ENCODE measurements around the gene ERBB3. TPM values are rescaled to one million over a fixed set of nuclear protein-coding genes. Genes with fewer than 3 reads are reported as not detected.

Gene ERBB3
- total RNA-seq, 1 experiment from 2014 or later: 0.64 TPM

DNA sequence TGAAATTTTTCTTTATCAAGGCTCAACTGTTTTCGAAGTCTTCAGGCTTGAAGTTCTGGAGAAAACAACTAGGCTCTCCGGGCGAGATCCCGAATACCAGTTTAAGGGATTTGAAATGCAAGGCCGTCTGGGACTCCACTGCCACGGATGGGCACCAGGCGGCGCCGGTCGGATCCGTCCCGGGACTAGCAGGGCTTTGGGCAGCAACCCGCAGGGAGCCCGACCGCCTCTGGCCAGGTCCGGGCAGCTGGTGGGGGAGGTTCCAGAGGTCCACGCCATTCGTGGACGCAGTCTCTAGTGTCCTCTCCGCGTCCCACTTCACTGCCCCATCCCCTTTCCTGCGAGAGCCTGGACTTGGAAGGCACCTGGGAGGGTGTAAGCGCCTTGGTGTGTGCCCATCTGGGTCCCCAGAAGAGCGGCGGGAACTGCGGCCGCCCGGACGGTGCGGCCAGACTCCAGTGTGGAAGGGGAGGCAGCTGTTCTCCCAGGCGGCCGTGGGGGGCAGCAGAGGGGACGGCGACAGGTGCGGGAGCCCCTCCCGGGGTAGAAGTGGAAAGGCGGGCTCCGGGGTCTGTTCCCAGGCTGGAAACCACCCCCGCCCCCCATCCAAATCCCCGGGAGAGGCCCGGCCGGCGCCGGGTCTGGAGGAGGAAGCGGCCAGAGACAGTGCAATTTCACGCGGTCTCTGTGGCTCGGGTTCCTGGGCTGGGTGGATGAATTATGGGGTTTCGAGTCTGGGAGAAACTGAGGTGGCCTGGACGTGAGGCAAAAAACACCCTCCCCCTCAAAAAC, 838 bp upstream of the ERBB3 start:
- DNase-seq (ENCODE audit: low spot score): peak; percentile 73

DNA sequence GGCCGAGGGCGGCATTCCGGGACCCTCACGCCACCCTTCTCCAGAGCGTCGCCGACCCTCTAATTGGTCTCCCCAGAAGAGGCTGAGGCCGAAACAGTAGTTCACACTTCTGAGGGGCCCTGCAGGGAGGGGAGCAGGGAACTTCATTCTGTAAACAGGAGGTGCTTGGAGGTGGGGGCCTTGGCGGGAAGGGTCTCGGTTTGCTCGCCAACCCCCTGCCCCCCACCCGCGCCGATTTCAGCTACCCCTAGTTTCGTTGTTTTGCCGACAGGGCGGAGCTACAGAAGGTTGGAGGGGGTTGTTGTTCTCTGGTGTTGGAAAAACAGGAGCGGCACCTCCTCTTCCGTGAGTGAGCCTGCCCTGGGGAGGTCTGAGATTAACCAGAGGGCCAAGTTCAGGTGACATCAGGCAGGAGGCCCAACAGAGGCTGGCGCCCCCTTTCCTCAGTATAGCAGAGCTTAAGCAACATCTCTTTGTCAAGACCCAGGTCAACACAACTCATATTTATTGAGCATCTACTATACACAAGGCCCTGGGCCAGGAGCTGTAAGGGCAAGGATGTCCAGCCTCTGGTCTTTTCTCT, 682 bp downstream of the ERBB3 start:
- no peak for DNase-seq (ENCODE audit: low spot score)

DNA sequence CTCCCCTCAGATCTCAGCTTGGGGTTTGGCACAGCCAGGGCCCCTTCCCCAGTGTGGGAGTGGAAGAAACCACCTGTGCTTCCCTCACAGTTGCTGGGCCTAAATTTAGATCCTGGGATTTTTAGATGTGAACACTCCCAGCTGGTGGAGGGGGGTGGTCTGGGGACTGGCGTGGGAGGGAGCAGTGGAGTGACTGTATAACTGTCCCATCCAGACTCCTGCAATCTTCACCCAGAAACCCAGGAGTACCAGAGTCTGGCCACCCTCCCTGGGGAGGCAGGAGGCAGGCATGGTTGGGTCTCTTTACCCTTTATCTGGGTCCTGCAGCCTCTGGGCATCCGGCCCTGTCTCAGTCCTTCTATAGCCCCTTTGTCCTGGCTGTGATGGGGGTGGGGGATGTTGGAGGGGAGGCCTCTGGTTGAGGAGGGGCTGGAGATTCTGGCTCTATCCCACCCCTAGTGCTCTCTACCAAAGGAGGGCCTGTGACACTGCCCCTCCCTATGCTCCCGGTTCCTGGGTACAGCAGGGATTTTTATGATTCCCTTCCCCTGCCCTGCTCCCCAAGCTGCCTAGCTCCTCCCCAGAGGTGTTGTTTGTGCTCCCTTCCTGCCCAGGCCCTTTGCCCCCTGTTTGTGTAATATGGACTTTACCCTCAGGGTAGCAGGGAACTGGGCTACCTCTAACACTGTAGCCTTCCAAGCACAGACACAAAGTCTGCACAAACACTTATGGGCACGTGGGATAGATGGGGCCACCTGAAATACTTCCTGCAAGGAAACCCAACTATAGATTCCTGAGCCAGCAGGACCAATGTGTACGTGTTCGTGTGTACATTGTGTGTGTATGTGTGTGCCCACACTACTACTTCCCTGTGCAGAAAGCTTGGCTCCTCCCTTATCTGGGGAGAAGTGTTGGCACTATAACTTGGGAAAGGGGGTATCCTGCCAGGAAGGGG, 1.7 kb downstream of the ERBB3 start:
- DNase-seq (ENCODE audit: low spot score): no peak

DNA sequence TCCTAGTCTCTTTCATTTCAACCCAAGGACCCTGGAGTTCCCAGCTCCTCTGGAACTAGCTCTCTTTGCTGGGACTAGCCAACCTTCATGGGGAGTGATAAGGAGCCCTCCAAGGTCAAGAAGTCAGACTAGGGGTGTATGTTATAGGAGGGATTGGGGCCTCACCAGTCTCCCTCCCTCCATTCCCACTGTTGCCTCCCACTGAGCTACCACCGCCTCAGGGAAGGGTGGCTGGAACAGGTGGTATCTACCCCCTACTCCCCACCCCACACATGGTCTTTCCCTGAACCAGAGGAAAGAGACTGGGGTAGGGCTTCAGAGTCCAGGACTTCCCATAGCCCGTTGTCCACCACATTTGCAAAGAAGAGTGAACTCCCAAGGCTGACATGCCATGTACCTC, 2.4 kb downstream of the ERBB3 start:
- no peak for DNase-seq (ENCODE audit: low spot score)

DNA sequence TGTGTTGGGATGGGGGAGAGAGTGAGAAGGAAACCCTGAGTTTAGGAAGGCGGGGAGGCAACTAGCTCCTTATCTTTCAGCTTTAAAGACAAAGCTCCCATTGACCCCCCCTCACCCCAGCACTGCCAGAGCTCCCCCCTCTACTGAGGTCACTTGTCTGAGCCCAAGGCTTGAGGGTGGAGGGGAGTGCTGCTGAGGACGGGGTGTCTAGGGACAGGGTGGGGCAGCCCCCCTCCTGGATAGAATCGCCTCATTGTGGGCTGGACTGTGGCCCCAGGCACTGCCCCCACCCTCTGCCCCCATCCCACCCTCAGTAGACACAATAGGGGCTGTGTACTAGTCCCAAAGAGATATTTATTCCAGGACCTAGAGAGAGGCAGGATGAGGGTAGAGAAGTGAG, 3.0 kb downstream of the ERBB3 start:
- DNase-seq (ENCODE audit: low spot score): no peak

DNA sequence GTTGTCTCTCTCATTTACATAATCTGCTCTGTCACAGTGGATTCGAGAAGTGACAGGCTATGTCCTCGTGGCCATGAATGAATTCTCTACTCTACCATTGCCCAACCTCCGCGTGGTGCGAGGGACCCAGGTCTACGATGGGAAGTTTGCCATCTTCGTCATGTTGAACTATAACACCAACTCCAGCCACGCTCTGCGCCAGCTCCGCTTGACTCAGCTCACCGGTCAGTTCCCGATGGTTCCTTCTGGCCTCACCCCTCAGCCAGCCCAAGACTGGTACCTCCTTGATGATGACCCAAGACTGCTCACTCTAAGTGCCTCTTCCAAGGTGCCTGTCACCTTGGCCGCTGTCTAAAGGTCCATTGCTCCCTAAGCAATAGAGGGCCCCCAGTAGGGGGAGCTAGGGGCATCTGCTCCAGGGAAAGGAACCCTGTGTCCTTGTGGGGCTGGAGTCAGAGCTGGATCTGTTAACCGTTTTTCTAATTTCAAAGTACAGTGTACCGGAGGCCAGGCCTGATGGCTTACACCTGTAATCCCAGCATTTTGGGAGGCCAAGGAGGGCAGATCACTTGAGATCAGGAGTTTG, 5.1 kb downstream of the ERBB3 start:
- no peak for DNase-seq (ENCODE audit: low spot score)

DNA sequence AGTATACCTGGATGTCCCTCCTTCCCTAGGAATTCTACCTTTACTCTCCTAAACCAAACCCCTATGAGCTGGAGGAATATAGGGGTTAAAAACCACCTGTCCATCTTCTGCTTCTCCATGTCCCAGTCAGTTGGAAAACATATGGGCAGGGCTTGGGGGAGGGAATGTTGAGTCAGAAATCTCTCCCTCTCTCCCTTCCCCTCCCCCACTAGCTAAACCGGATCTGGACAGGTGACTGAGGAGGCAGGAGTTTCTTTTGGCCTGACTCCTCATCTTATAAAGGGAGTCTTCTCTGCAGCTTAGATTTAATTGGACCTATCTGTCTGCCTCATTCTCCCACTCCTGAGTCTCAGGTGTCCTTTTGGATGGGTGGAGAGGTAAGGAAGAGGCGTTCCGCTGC, 6.1 kb downstream of the ERBB3 start:
- no peak for DNase-seq (ENCODE audit: low spot score)

DNA sequence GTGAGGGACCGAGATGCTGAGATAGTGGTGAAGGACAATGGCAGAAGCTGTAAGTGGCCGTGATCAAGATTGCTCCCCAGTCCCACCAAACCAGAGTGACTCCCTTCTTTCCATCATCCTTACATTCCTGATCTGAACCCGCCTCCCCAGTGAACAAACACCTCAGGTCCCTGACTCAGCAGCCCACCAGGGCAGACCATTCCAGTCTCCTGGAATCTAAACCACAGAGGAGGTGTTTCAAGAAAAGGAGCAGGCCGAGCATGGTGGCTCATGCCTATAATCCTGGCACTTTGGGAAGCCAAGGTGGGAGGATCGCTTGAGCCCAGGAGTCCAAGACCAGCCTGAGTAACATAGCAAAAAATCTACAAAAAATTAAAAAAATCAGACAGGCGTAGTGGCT, 6.6 kb downstream of the ERBB3 start:
- no peak for DNase-seq (ENCODE audit: low spot score)

DNA sequence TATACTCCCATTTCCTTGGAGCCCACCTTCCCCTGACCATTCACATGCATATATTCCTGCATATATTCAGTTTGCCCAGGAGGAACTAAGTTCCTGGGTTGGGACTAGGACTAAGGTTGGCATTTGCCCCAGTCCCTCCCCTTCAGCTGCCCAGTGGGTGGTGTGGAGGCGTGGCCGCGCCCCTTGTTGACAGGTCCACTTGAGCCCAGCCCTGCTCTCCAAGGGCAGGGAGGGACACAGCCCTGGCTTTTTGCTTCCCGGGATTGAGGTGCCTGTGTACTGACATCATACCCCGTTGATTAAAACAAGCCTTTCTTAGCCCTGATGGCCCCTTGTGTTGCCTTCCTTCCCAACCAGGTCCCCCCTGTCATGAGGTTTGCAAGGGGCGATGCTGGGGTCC, 7.3 kb downstream of the ERBB3 start:
- peak; percentile 27 for DNase-seq (ENCODE audit: low spot score)

DNA sequence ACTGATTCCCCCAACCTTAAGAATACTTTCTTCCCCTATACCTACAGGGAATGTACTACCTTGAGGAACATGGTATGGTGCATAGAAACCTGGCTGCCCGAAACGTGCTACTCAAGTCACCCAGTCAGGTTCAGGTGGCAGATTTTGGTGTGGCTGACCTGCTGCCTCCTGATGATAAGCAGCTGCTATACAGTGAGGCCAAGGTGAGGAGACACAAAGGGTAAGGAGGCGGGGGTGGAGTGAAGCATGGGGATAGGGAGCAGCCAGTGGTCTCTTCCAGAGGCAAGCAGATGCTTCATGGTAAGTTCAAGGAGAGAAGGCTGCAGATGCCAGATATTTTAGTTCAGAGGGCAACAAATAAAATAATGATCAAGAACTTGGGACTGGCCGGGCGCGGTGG, 17.8 kb downstream of the ERBB3 start:
- no peak for DNase-seq (ENCODE audit: low spot score)

DNA sequence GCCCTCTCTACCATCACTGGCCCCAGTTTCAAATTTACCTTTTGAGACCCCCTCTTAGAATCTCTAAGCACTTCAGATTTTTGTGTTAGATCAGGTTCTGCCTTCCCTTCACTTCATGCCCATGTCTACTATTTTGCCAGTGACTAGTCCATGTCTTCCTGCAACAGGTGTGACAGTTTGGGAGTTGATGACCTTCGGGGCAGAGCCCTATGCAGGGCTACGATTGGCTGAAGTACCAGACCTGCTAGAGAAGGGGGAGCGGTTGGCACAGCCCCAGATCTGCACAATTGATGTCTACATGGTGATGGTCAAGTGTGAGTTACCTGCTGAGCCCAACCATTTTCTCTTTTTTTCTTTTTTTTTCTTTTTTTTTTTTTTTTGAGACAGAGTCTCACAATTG, 18.6 kb downstream of the ERBB3 start:
- no peak for DNase-seq (ENCODE audit: low spot score)

DNA sequence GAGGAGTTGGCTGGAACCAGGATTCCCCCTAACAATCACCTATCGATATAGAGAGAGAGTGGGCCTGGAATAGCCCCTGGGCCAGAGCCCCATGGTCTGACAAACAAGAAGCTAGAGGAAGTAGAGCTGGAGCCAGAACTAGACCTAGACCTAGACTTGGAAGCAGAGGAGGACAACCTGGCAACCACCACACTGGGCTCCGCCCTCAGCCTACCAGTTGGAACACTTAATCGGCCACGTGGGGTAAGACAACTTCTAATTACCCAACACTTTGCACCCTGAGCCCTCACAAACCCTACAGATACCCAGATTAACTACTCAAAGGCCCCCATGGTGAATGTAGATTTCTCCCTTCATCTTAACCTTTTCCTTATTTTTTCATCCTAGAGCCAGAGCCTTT, 19.8 kb downstream of the ERBB3 start:
- DNase-seq (ENCODE audit: low spot score): no peak

DNA sequence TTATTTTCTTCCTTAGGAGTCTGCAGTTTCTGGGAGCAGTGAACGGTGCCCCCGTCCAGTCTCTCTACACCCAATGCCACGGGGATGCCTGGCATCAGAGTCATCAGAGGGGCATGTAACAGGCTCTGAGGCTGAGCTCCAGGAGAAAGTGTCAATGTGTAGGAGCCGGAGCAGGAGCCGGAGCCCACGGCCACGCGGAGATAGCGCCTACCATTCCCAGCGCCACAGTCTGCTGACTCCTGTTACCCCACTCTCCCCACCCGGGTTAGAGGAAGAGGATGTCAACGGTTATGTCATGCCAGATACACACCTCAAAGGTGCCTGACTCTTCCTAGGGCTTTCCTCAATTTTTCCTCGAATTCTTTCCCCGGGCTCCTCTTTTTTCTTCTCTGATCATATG, 21.1 kb downstream of the ERBB3 start:
- no peak for DNase-seq (ENCODE audit: low spot score)

DNA sequence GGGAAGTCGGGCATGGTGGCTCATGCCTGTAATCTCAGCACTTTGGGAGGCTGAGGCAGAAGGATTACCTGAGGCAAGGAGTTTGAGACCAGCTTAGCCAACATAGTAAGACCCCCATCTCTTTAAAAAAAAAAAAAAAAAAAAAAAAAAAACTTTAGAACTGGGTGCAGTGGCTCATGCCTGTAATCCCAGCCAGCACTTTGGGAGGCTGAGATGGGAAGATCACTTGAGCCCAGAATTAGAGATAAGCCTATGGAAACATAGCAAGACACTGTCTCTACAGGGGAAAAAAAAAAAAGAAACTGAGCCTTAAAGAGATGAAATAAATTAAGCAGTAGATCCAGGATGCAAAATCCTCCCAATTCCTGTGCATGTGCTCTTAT, 22.7 kb downstream of the ERBB3 start:
- no peak for DNase-seq (ENCODE audit: low spot score)

DNA sequence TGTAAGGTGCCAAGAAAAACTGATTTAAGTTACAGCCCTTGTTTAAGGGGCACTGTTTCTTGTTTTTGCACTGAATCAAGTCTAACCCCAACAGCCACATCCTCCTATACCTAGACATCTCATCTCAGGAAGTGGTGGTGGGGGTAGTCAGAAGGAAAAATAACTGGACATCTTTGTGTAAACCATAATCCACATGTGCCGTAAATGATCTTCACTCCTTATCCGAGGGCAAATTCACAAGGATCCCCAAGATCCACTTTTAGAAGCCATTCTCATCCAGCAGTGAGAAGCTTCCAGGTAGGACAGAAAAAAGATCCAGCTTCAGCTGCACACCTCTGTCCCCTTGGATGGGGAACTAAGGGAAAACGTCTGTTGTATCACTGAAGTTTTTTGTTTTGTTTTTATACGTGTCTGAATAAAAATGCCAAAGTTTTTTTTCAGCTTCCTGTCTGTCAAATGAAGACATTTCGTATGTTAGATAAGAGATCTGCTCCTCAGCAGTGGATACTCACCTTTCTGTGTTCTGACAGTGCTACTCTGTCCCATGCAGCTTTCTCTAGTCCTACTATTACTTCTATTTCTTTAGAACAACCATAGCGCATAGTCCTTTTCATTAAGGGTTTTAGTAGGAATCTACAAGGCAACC, 23.2 kb downstream of the ERBB3 start:
- DNase-seq (ENCODE audit: low spot score): no peak

DNA sequence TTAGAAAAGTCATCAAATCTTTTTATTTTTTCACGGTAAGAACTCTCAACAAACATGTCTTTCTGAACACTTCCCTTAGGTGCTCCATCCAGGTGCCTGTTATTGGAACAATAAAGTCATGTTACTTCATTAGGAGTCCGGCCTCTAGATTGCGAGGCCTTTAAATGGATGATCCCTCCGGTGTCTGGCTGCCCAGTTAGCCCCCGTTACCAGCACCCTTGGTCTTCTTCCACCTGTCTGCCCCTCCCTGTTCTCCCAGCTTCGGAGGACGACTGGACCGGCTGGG, 23.8 kb downstream of the ERBB3 start:
- no peak for DNase-seq (ENCODE audit: low spot score)

DNA sequence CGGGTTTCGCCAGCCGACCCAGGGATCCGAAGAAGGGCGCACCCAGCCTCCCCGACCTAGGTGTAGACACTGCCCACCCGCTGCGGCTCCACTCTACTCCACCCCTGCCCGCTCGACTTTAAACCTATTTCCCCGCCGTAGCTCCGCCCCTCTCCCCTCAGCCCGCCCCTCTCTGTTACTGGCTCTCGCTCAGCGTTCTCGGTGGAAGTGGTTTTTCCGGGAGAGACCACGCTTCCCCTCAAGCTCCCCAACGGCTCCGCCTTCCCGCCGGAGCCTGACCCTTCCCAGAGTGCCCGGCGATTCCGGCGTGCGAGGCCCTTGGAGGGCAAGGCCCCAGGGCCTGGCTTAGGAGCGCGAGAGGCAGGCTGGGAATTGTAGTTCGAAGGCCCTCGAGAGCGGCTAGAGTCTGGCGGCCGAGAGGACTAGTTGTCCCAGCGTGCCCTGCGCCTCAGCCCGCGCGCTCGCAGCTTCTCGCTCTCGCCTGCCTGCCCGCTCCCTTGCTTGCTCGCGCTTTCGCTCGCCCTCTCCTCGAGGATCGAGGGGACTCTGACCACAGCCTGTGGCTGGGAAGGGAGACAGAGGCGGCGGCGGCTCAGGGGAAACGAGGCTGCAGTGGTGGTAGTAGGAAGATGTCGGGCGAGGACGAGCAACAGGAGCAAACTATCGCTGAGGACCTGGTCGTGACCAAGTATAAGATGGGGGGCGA, 24.3 kb downstream of the ERBB3 start, which contains the start of gene PA2G4:
Gene PA2G4, plus strand, starts transcription at position 451 of the 706 bp plus-strand sequence. Its CDS starts 179 bp downstream, at position 630.
- DNase-seq (ENCODE audit: low spot score): peak; percentile 96

DNA sequence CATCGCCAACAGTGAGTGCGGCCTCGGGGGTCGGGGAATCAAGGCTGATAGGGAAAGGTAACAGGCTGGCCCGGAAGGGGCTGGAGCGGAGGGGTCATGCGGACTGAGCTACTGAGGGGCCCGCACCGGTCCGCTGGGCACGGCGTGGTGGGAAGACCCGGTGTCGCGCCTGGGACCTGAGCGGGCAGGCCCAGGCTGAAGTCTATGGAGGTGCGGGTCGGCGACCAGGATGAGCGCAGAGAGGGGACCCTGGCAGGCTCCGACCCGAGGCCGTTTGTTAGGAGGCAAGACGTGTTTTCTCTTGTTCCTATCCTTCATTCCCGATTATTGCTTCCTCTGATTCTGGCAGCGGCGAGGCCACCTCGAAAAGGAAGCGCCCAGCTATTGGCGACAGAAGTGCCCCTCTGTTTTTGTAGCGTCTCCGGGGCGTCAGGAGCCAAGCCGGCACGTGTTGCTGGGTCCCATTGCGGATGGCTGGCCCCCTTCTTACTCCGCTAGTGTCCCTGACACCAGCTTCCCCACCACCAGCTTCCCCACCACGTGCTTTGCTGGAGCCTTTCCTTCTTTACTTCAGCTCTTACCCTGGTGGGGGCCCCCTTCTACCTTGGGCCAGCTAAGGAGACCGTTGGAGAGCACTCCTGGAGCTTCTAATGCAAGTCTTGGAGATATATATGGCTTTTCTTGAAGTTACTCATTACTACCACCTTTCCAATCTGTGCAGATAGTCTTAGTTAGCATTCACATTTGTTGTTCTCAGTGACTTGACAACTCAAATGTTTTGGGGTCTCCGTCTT, 25.0 kb downstream of the ERBB3 start:
- no peak for DNase-seq (ENCODE audit: low spot score)

DNA sequence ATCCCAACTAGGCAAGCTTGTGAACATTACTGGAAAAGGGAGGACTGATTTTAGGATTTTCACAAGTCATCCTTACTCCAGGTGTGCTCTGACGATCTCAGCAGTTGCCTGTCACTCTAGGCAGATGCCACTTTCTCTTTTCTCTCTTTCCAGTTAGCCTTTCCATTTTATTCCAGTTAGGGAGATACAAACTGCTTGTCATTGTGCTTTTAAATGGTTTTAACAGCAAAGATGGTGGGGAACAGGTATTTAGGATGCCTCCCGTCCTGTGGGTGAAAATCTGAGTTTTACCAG, 25.6 kb downstream of the ERBB3 start:
- no peak for DNase-seq (ENCODE audit: low spot score)

DNA sequence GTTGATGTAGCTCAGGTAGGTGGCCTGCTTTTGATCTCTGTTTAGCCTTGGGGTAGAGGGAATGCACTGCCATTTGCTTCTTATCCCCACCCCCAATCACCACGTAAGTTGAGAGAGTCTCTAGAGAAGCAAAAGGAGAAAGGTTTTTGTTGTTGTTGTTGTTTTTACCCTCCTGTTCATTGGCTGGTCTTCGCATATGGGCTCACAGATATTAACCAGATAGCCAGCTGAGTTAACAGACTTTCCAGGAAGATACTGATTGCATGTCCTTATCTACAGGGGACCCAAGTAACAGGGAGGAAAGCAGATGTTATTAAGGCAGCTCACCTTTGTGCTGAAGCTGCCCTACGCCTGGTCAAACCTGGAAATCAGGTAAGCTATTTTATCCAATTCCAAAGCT, 27.3 kb downstream of the ERBB3 start:
- DNase-seq (ENCODE audit: low spot score): no peak

DNA sequence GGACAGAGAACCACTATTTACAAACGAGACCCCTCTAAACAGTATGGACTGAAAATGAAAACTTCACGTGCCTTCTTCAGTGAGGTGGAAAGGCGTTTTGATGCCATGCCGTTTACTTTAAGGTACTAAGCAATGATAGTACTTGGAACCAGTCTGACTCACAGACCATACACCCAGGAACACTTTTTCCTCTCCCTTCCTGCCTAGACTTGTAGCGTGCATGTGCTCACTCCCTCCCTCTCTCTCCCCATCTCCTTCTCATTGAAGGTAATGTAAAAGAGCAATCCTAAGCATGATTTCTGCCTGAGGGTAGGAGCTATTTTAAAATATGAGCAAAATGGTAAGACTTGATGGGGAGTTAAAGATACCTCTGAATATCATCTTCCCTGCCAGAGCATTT, 30.6 kb downstream of the ERBB3 start:
- DNase-seq (ENCODE audit: low spot score): no peak
